HPDE6-E6E7 (cell line): ENCODE measurements around the gene B9D2.
"Not testable (repeated sequence)": the region's sequence is repeated elsewhere in the genome, so short reads cannot be mapped to it uniquely, and the experiment has no call there.

Source experiments
- DNase-seq: peaks from one replicate; pipeline ENCODE4 v3.0.0; 2011; ENCODE audit warnings: missing footprints; ENCODE audit errors: extremely low spot score

B9D2 gene

GRCh38 chr19:41355035-41355434 lies 8.9 kb downstream of the B9D2 start:
- DNase-seq: no peak

GRCh38 chr19:41354343-41354953 lies 9.5 kb downstream of the B9D2 start:
- DNase-seq: no peak

- DNase-seq: peak; percentile 88
These were observed 10.2 kb downstream of the B9D2 start, which contains the start of gene TGFB1 for GRCh38 chr19:41353466-41354342. TGFB1 (minus strand) TSS chr19:41353922; CDS start chr19:41353044, 878 bp downstream.

- peak; percentile 64 for DNase-seq
These were observed 11.1 kb downstream of the B9D2 start for GRCh38 chr19:41352609-41353465.

- DNase-seq: no peak
These were observed 11.7 kb downstream of the B9D2 start for GRCh38 chr19:41352279-41352608.

- peak; percentile 39 for DNase-seq
These were observed 12.4 kb downstream of the B9D2 start for GRCh38 chr19:41351339-41352245.

- DNase-seq: no peak
These were observed 13.1 kb downstream of the B9D2 start for GRCh38 chr19:41350735-41351338.

- not testable (repeated sequence) for DNase-seq
These were observed 17.0 kb downstream of the B9D2 start for GRCh38 chr19:41346916-41347315.

- DNase-seq: no peak
These were observed 19.8 kb downstream of the B9D2 start for GRCh38 chr19:41344162-41344561.

- no peak for DNase-seq
These were observed 22.1 kb downstream of the B9D2 start for GRCh38 chr19:41341669-41342490.

- no peak for DNase-seq
These were observed 24.0 kb downstream of the B9D2 start for GRCh38 chr19:41339936-41340335.

GRCh38 chr19:41335467-41335866 lies 28.5 kb downstream of the B9D2 start:
- no peak for DNase-seq

GRCh38 chr19:41334793-41335192 lies 29.2 kb downstream of the B9D2 start:
- no peak for DNase-seq

GRCh38 chr19:41332468-41332867 lies 31.5 kb downstream of the B9D2 start:
- DNase-seq: no peak

GRCh38 chr19:41332000-41332399 lies 31.9 kb downstream of the B9D2 start:
- DNase-seq: no peak

GRCh38 chr19:41330946-41331678 lies 32.8 kb downstream of the B9D2 start:
- no peak for DNase-seq

GRCh38 chr19:41330481-41330880 lies 33.5 kb downstream of the B9D2 start:
- DNase-seq: no peak

- no peak for DNase-seq
These were observed 35.1 kb downstream of the B9D2 start for GRCh38 chr19:41328842-41329225.

GRCh38 chr19:41328157-41328841 lies 35.6 kb downstream of the B9D2 start:
- DNase-seq: no peak
